GM18505 (cell line): Measurements from ENCODE around the gene TPCN1.

ENCODE experiments used
- ATAC-seq: cut with Tn5 transposase; IDR thresholded peaks from one replicate; pipeline ENCODE4 v1.9.1; 2021; ENCODE audit not compliant: unreplicated experiment
- POLR2A ChIP-seq: IDR thresholded peaks from 4 replicates; pipeline ENCODE4 v1.6.1; 2011; ENCODE audit warnings: borderline replicate concordance; ENCODE audit not compliant: insufficient read depth, insufficient read length; ENCODE audit errors: extremely low read depth

Gene TPCN1

DNA sequence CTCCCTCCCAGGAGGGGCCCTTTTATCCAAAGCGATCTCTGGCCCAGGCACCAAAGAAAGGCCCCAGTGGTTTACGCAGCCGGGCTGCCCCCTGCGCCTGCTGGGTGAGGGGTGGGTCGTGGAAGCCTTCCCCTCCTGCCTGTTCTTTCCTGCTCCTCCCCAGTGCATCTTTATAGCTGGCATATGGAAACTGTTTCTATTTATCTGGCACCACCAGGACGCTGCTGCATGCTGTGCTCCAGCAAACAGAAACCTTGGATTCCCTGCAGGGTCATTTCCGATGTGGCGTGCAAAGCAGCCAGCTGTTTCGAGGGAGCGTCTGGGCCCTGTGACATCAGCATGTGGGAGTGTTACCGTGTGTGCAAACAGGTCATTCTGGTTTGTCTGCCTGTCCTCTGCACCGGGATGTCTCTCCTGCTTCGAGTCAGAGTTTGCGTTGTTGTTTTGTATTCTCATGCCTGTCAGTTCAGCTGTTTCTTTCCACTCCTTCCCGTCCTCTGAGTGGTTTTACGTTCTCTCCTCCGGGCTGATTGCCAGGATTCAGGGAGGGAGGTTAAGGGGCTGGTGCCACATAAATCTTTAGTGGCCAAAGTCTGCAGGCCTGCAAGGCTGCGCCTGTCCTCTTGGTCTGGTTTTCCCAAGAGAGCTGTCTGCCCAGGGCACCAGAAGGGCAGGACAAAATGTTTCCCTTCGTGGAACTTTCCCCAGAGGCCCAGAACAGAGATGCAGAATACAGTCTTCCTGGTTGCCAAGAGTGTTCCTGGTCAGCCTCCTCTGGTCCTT, 24.6 kb downstream of the TPCN1 start:
- ATAC-seq, result no peak
- TF ChIP-seq POLR2A, result no peak

GRCh38 chr12:113246478-113247122, 25.3 kb downstream of the TPCN1 start:
- ATAC-seq, result no peak
- TF ChIP-seq POLR2A, result no peak

DNA sequence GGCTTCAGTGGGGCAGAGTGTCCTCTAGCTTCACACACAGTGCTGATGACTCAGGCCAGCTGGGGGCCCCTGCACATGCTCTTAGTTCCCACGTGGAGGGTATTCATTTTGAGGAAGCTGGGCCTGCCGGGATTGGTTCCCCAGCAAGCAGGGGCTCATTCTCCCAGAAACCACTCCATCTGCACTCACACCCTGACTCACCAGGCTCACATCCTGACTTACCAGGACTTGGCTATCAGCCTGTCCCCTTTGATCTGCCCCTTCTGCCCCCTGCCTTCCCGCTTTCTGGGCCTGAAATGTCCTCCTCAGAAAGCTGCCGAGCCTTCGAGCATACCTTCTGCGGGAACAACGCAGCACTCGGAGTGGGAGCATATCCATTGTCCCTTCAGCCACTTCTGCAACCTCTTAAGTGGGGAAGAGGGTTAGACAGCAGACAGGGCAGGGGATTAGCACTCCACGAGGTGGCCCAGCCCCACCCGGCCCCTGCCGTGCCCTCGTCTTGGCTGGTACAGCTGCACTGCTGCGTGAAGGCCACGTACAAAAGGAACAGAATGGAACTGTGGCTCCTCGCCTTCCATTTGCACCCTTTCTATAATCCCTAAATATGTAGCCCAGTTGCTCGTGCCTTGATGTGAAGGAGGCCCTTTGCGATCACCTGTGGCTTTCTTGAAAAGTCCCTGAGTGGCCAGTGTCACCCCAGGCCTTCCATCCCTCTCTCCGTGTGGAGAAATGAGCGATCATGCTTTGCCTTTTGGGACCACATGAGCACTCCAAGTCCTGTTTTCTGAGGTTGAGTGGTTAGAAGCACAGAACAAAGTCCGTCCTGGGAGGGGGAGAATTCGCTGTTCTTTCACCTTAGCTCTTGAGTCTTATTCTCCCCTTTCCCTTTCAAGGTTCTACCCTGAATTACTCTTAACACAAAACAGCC, 26.1 kb downstream of the TPCN1 start:
- ATAC-seq, result no peak
- no peak for TF ChIP-seq POLR2A

DNA sequence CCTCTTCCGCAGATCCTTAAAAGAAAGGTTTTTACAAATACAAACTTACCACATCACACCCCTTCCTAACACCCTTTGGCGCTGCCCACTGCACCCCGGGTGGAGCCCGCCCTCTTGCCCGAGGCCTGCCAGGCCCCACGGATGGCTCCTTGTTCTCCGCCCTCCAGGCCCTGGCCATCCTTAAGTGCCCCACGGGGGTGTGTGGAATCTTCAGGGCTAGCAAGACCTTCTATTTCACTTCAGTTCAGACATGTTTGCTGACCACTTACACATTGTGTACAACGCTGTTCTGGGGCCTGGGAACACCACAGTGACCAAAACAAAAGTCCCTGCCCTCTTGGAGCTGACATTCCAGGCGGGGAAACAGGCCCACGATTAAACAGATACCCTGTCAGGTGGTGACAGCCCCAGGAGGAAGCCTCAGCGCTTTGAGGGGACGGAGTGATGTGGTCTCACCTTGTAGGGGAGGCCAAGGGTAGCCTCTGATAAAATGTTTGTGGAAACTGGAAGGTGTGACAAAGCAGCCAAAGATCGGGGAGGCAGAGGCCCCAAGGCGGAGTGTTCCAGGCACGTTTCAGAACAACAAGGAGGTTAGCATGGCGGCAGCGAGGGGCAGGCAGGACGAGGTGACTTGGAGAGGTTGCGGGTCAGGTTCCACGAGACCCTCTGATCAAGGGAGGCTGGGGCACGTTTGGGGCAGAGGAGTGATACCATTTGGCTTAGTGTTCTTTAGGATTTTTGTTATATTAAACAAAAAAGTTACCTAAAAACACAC, 27.0 kb downstream of the TPCN1 start:
- ATAC-seq, result no peak
- TF ChIP-seq POLR2A, result no peak

DNA sequence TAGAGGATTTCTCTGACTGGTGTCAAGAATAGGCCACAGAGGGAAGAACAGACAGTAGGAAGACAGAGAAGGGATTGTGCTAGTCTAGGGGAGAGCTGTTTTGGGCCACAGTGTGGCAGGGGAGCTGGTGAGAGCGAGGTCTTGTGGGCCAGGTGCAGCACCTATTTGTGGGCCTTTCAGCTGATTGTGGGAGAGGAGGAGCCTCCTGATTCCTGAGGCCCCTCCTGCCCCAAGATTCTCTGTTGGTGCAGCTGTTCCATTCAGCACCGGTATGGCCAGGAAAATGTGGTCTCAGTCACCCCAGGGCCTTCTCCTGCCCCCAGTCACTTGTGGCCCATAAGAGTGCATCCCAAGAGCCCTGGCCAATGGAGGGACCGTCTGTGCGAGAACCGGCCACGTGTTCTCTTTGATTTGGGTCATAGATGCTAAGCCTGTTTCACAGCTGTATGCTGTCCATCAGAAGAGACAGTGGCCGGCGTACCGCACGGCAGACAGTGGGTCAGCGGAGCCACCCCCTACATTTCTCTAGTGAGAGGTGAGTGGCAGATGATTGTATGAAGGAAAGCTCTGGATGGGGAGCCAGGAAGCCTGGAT, 27.7 kb downstream of the TPCN1 start:
- ATAC-seq, result no peak
- TF ChIP-seq POLR2A, result no peak

GRCh38 chr12:113249546-113249945, 28.3 kb downstream of the TPCN1 start:
- no peak for ATAC-seq
- no peak for TF ChIP-seq POLR2A

GRCh38 chr12:113250045-113250444, 28.8 kb downstream of the TPCN1 start:
- no peak for TF ChIP-seq POLR2A
- ATAC-seq, result no peak

GRCh38 chr12:113251404-113252070, 30.3 kb downstream of the TPCN1 start:
- no peak for ATAC-seq
- TF ChIP-seq POLR2A, result no peak

- ATAC-seq, result no peak
- no peak for TF ChIP-seq POLR2A
Observed at GRCh38 chr12:113252494-113252893, 31.2 kb downstream of the TPCN1 start.

DNA sequence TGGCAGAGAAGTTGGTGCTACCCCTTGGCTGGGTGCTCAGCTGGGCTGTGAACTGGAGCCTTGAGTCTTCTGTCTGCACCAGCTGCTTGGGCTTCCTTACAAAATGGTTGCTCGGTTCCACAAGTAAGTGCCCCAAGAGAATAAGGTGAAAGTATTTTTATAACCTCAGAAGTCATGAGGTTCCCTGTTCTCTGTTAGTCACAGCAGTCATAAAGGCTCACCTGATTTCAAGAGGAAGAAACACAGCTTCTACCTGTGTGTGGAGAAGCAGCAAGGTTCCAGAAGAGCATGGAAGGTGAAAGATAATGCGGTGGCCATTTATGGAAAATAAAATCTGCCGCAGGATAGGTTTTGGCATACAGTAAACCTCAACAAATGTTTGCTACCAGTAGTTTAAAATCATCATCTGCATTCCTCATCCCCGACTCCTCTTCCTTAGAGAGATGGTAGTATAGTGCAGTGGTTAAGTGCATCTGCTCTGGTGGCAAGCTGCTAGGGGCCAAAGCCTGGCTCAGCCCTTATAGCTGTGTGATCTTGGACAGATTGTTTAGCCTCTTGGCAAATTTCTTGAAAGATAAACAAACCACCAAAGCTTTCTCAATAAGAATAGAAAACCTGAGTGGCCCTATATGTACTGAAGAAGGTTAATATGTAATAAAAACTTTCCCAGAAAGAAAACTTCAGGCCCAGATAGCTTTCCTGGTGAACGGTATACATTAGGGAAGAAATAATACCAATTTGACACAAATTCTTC, 32.4 kb downstream of the TPCN1 start:
- ATAC-seq, result no peak
- TF ChIP-seq POLR2A, result no peak

GRCh38 chr12:113254298-113254697, 33.0 kb downstream of the TPCN1 start:
- TF ChIP-seq POLR2A, result no peak
- ATAC-seq, result no peak
